GM19467 (cell line): Measurements from ENCODE around the gene CRYGD.
"Not testable (repeated sequence)": the region's sequence is repeated elsewhere in the genome, so short reads cannot be mapped to it uniquely, and the experiment has no call there.

ENCODE experiments used
- ATAC-seq: cut with Tn5 transposase; IDR thresholded peaks from one replicate; pipeline ENCODE4 v1.9.1; 2021; ENCODE audit warnings: mild to moderate bottlenecking, moderate library complexity; ENCODE audit not compliant: unreplicated experiment

The CRYGD gene

GRCh38 chr2:208130712-208131110 lies 6.4 kb upstream of the CRYGD start:
- no peak for ATAC-seq

- ATAC-seq, result no peak
Measured at GRCh38 chr2:208129744-208130711, 5.7 kb upstream of the CRYGD start, which contains the start of gene CRYGC. TSS of gene CRYGC (minus strand) at chr2:208129828. CDS start at chr2:208129792, 36 bp downstream.

- ATAC-seq, result no peak
Measured at GRCh38 chr2:208128136-208128535, 3.8 kb upstream of the CRYGD start.

GRCh38 chr2:208127090-208127489 lies 2.8 kb upstream of the CRYGD start:
- no peak for ATAC-seq

DNA sequence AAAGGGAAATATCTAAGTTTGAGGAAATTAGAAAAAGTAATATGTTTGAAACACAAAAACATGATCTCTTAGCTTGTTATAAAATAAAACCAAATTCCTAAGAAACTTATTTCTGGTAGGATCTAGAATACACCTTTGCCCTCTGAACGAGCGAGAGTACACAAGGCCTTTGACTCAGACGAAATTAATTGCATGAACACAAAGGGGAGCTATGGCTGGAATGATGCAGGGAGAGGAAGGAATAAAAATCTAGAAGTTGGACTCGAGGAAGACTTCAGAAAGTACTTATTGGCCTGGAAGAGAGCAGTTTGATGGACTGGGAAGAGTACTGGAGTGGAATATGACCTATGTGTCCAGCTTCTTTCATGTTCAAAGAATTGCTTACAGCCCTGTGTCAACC lies 927 bp upstream of the CRYGD start:
- no peak for ATAC-seq

DNA sequence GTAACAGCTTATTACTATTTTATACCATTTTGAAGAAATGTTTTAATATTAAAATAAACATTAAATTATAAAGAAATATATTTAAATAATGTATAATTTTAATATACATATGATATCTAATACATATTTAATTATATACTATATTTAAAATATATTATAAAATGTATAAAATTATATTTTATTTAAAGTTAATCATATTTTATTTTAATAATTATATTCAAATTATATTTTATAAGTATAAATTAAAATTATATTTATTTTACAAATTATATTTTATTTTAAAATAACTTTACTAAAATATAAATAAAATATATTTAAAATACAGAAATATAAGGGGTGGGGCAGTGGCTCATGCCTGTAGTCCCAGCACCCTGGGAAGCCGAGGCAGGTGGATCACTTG lies 2.1 kb downstream of the CRYGD start:
- no peak for ATAC-seq

DNA sequence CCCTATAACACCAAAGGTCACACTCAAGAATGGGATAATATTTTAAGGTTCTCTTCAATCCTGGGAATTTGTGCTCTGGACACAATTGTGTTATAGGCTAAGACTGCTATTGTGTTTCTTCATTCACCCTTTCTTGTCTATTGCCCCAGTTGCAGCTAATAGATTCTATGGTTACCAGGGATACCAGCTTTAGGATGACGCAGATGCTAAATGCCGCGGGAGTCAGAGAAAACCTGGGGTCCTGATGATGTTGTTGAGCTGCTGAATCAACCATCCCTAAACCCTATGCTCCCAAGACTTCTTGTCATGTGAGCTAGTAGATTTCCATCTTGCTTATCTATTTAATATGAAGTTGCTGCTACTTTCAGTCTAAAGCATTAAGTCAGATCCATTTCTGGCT lies 5.4 kb downstream of the CRYGD start:
- no peak for ATAC-seq

DNA sequence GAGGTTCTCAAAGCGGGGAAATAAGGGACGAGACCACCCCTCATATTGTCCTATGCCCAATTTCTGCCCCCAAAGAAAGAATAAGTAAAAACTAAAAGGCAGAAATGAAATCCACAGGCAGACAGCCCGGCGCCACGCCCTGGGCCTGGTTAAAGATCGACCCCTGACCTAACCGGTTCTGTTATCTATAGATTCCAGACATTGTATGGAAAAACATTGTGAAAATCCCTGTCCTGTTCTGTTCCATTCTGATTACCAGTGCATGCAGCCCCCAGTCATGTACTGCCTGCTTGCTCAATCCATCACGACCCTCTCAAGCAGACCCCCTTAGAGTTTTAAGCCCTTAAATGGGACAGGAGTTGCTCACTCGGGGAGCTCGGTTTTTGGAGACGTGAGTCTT lies 6.9 kb downstream of the CRYGD start:
- ATAC-seq, result not testable (repeated sequence)

DNA sequence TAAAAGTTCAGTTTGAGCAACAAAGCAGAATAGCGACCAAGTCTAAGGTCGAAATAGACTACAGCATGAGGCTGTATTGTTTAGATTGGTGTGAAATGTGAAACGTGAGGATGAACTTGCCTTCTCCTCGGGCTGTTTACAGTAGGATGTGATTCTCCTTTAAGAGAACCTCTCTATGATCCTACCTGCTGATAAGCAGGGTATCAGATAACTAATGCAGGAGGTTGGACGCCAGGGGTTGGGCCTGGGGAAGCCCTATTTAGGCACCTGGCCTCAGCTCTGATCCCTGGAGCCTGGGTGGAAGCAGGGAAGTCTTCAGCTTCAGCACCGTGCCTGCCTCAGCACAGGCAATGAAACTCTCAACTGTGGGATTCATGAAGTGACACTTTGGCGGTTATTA lies 11.4 kb downstream of the CRYGD start:
- ATAC-seq, result no peak

DNA sequence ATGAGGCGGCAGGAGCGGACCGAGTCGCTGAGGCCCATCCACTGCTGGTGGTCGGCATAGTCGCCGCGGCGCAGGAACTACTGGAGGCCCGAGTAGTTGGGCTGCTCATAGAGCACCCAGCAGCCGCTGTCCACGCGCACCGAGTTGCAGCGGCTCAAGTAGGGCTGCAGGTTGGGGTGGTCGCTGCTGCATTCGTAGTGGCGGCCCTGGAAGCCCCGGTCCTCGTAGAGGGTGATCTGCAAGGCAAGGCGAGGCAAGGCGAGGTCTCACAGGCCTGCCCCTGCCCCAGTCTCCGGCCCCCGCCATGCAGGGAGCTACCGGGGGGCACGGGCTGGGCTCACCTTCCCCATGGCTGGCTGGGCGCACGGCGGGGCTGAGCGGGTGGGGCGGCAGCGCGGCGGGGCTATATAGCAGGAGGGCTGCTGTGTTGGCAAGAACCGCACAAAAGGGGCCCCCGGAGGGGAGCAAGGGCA lies 12.0 kb downstream of the CRYGD start:
- ATAC-seq, result not testable (repeated sequence)

GRCh38 chr2:208103616-208104015 lies 20.7 kb downstream of the CRYGD start:
- ATAC-seq, result no peak

- no peak for ATAC-seq
Measured at GRCh38 chr2:208101716-208102631, 22.4 kb downstream of the CRYGD start.

- no peak for ATAC-seq
Measured at GRCh38 chr2:208099682-208100470, 24.4 kb downstream of the CRYGD start.

DNA sequence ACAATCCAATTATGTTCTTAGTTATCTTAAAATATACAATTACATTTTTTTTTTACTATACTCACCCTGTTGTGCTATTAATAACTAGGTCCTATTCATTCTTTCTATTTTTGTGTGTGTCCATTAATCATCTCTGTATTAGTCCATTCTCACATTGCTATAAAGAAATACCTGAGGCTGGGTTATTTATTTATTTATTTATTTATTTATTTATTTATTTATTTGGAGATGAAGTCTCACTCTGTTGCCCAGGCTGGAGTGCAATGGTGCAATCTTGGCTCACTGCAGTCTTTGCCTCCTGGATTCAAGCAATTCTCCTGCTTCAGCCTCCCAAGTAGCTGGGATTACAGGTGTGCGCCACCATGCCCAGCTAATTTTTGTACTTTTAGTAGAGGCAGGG lies 25.6 kb downstream of the CRYGD start:
- ATAC-seq, result not testable (repeated sequence)

DNA sequence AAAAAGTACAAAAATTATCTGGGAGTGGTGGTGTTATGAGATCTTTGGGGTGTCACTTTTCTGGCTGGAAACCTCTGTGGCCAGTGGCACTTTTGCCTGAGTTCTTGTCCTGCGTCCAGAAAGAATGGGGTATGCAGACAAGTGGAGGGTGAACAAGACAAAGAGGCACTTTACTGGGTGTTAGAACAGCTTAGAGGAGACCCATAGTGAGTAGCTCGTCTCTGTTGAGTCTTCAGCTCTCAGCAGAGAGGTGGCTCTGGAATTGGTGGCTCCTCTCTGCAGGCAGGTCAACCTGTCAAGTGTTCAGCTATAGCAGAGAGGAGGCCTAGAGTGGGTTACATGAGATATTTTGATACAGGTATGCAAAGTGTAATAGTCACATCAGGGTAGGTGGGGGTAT lies 26.1 kb downstream of the CRYGD start:
- no peak for ATAC-seq

DNA sequence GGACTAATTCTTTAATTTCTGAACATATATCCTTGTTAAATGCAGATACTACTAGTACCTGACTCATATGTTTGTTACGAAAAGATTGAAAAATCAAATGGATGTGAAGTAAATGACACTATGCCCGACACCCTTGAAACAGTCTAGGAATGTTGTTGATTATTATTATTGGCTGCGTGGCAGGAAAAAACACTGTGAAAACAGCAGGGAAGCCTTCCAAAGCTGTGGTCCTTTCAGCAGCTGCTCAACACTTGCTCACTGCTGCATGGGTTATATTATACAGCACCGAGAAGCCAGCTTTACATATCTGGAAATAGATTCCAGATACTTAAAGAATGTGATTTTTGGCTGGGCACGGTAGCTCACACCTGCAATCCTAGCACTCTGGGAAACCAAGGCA lies 26.5 kb downstream of the CRYGD start:
- no peak for ATAC-seq

DNA sequence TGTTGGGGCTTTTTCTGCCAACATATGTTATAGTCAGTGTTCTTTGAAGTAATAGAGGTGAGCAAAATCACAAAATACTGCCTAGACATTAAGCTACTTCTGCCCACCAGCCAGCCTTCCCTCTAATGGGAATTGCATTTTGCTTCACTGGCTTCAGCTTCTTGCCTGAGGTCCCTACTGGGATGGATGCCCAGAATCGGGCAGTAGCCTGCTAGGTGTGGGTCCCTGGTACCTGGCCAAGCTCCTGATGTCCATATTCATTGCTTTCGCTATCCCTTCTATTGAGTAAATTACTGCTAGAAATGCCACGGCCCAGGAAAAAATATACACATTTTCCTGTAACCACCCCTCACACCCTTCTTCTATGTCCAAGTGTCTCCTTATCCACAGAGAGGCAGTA lies 27.0 kb downstream of the CRYGD start:
- no peak for ATAC-seq

- ATAC-seq, result no peak
Measured at GRCh38 chr2:208096080-208096479, 28.2 kb downstream of the CRYGD start.

DNA sequence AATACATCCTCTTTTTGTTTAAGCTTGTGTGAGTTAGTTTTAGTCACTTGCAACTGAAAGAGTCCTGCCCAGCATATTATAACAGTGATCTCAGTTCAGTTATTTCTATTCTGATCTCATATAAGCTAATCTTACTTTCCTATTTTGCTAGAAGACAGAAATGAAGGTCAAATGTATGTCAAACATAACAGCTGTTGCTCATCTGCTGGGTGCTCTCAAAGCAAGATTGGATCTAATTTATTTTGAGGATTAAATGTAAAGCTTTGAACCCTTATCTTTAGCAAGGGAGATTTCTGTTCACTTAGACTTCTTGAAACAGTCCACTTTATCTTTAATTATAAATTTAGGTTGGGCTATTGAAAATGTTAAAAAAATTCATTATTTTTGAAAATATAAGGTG lies 31.2 kb downstream of the CRYGD start:
- no peak for ATAC-seq

GRCh38 chr2:208092093-208092832 lies 32.1 kb downstream of the CRYGD start:
- ATAC-seq, result no peak
